Tongue (tissue), 2 donors: Measurements from ENCODE around the gene ZSWIM8. TPM values are rescaled to one million over a fixed set of nuclear protein-coding genes. Genes with fewer than 3 reads are reported as not detected.
"Not testable (repeated sequence)": the region's sequence is repeated elsewhere in the genome, so short reads cannot be mapped to it uniquely, and the experiment has no call there.

Source experiments
- DNase-seq: peaks from one replicate; pipeline ENCODE4 v3.0.0-alpha.2; 2015
- total RNA-seq: library from RNA; depleted of rRNA; stranded (reverse); fragments of >200 nt; gene quantifications from one replicate; pipeline ENCODE4 v1.2.3, GENCODE V29; 2014

ZSWIM8 gene, protein sequence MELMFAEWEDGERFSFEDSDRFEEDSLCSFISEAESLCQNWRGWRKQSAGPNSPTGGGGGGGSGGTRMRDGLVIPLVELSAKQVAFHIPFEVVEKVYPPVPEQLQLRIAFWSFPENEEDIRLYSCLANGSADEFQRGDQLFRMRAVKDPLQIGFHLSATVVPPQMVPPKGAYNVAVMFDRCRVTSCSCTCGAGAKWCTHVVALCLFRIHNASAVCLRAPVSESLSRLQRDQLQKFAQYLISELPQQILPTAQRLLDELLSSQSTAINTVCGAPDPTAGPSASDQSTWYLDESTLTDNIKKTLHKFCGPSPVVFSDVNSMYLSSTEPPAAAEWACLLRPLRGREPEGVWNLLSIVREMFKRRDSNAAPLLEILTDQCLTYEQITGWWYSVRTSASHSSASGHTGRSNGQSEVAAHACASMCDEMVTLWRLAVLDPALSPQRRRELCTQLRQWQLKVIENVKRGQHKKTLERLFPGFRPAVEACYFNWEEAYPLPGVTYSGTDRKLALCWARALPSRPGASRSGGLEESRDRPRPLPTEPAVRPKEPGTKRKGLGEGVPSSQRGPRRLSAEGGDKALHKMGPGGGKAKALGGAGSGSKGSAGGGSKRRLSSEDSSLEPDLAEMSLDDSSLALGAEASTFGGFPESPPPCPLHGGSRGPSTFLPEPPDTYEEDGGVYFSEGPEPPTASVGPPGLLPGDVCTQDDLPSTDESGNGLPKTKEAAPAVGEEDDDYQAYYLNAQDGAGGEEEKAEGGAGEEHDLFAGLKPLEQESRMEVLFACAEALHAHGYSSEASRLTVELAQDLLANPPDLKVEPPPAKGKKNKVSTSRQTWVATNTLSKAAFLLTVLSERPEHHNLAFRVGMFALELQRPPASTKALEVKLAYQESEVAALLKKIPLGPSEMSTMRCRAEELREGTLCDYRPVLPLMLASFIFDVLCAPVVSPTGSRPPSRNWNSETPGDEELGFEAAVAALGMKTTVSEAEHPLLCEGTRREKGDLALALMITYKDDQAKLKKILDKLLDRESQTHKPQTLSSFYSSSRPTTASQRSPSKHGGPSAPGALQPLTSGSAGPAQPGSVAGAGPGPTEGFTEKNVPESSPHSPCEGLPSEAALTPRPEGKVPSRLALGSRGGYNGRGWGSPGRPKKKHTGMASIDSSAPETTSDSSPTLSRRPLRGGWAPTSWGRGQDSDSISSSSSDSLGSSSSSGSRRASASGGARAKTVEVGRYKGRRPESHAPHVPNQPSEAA (N-terminal part only)
- 81.3 TPM for total RNA-seq

DNA sequence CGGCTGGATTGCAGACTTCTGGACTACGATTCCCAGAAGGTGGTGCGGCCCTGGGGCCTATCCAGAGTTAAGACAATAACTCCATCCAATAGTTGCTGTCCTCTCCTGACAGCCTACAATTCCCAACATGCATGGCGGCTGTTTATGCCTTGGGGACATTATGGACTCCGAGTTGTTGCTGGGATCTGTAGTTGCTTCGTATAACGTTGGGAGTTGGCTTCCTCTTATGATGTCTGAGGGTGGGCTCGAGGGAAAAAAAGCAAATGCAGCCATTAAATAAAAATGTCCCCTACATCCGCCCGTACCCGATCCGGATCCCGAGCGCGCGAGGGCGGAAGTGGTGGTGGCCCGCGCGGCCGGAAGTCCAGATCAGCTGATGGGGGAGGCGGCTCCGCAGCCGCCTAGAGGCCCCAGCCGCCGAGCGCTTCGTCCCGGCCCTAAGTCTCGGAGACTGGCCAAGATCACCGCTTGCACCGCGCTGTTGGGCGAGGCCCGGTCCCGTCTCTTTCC is at the start of gene ZSWIM8:
Gene ZSWIM8 (plus strand): TSS at position 396 of the 510 bp plus-strand sequence. CDS start 273 bp downstream, outside the sequence.
- DNase-seq, result peak; percentile 98

- DNase-seq, result not testable (repeated sequence)
Observed at GRCh38 chr10:73740501-73741254, 44.7 kb upstream of the ZSWIM8 start.

GRCh38 chr10:73742454-73742734 is 43.0 kb upstream of the ZSWIM8 start:
- DNase-seq, result no peak

DNA sequence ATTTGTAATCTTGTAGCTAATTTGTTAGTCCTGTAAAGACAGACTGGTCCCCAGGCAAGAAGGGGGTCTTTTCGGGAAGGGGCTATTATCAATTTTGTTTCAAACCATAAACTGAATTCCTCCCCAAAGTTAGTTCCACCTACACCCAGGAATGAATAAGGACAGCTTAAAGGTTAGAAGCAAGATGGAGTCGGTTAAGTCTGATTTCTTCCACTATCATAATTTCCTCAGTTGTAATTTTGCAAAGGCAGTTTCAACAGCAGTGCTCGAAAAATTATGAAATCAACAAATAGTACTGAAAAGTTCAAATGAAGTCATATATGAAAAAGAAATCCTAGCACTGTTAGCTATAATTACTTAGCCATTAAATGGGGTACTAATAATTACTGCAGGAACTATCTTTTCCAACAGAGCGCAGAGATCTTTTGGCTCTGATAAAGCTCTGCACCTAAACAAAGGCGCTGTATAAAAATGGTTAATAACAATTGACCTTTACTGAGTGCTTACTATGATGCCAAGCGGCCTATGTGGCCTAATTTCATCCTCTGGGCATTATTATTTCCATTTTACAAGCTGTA is 42.0 kb upstream of the ZSWIM8 start:
- no peak for DNase-seq

- peak; percentile 99 for DNase-seq
Observed at GRCh38 chr10:73743905-73744663, 41.3 kb upstream of the ZSWIM8 start, which contains the start of gene SEC24C. Gene SEC24C (plus strand): TSS chr10:73744372. CDS start chr10:73746833, 2,461 bp downstream.

DNA sequence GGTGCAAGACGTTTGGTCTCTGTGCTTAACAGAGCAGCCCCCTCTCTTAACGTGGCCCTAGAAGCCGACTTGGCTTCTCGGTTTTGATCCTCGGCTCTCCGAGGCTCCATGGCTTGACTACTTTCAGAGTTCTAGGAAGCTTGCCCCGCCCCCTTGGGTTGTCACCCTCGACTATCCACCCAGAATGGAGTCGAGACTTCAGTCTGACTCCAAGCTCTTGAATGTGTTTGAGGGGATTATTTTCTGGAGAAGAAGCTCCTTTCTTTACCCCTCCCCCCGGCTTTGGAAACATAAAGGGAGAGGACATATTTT is 40.8 kb upstream of the ZSWIM8 start:
- no peak for DNase-seq

DNA sequence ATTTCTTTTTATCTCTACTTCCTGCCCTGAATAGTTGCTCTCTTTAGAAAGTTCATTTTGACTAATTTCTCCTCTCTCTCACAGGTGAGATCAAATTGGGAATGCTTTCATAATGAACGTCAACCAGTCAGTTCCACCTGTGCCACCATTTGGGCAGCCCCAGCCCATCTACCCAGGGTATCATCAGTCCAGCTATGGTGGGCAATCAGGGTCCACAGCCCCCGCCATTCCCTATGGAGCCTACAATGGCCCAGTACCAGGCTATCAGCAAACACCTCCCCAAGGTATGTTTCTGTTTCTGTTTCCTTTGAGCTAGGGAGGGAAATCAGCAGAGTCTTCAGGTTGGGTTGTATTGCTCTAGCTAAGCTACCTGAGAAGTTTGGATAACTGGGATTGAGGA is 38.7 kb upstream of the ZSWIM8 start:
- no peak for DNase-seq

GRCh38 chr10:73750819-73751218 is 34.6 kb upstream of the ZSWIM8 start:
- no peak for DNase-seq

DNA sequence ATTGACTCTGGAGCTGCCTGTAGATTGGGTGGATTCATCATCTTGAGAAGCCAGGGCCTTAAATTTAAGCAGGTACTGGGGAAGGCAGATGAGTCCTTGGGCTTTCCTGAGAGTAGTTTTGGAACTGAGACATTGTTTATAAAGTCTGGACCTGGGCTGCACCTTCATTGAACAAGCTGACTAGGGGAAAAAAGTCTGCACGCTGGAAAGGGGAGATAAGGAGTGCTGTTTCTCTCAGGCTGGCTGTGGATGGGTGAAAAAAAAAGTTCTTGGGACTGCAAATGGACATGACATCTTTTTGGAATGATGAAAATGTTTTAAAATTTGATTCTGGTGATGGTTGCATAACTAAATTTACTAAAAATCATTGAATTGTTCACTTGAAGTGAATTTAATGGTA is 29.2 kb upstream of the ZSWIM8 start:
- no peak for DNase-seq

DNA sequence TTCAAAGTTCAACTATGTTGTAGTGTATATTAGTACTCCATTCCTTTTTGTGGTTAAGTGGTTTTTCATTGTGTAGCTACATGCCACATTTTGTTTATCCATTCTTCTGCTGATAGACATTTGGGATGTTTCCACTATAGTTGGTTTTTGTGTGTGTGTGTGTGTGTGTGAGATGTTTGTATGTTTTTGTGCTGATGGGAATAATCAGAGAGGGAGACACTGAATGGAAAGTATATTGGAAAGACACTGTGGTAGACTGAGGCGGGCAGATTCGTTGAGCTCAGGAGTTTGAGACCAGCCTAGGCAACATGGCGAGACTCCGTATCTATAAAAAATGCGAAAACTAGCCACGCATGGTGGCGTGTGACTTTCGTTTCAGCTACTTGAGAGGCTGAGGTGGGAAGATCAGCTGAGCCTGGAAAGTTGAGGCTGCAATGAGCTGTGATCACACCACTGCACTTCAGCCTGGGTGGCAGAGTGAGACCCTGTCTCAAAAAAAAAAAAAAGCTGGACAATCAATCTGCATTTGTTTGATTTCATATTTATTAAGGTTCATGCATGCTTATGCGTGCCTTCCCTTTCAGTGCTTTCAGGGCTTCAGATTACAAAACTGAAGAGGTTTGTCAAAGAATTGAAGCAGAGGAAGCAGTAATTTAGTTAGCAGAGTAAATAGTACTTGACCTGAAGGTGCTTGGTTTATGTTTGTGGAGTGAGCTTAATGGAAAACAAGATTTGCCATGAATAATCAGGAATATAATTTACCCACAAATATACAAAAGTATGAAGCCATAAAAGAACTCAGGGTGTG is 26.5 kb upstream of the ZSWIM8 start:
- DNase-seq, result no peak

GRCh38 chr10:73759512-73760115 is 25.8 kb upstream of the ZSWIM8 start:
- DNase-seq, result no peak

DNA sequence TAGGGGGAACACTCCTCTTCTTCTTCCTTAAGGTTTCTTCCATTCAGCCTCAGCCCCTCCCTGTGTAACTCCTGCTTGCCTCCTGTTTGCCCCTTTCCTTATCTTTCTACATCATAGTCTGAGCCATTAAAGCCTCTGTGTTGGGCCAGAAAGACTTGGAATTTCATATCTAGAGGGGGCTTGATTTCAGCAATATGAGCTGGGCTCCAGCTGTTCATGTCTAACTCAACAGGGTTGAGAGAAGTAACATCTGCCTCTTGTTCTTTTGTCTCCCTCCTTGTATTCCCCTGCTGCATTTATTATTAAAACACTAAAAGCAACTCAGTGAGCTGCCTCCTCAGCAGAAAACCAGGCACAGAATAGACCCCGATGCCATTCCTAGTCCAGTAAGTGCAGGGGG is 23.6 kb upstream of the ZSWIM8 start:
- DNase-seq, result peak; percentile 65

GRCh38 chr10:73762915-73763314 is 22.5 kb upstream of the ZSWIM8 start:
- DNase-seq, result no peak

DNA sequence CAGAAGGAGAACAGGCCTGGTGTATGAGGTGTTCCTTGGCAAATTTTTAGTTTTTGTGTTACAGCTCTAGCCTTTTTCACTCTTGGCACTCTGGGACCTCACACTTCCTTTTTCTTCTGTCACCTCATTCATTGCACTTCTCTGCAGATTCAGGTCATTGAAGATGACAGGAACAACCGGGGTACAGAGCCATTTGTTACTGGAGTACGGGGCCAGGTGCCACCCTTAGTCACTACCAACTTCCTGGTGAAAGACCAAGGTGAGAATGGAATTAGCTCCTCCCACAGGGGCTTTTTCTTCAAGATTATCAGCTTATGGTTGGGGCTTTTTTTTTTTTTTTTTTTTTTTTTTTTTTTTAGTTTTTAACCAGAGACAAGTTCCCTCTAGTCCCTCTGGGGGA is 22.1 kb upstream of the ZSWIM8 start:
- DNase-seq, result no peak

GRCh38 chr10:73765066-73765465 is 20.3 kb upstream of the ZSWIM8 start:
- DNase-seq, result no peak

GRCh38 chr10:73768881-73769280 is 16.5 kb upstream of the ZSWIM8 start:
- no peak for DNase-seq

DNA sequence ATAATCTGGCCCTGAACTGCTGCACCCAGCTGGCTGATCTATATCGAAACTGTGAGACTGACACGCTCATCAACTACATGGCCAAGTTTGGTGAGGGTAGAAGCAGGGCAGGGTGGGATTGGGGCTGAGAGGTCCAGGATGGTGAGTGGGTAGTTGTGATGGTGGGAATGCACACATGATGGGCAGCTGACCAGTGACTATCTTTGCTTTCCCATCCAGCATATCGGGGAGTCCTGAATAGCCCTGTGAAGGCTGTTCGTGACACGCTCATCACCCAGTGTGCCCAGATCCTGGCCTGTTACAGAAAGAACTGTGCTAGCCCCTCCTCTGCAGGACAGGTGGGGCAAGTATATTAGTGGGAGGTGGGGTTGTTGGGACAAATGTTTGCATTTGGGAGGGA is 16.0 kb upstream of the ZSWIM8 start:
- no peak for DNase-seq

GRCh38 chr10:73771722-73772280 is 13.6 kb upstream of the ZSWIM8 start:
- peak; percentile 95 for DNase-seq
